GM12875 (cell line): ENCODE measurements around the gene AP1G2.

Experiments used
- H3K4me3 ChIP-seq: one replicate; pipeline ENCODE4 v1.5.1; 2011; ENCODE audit warnings: low read depth, low read length, control low read depth
- CTCF ChIP-seq: IDR thresholded peaks from 2 replicates; pipeline ENCODE4 v1.5.1; 2011; ENCODE audit warnings: low read depth, mild to moderate bottlenecking, control low read depth, inconsistent platforms, low read length, moderate library complexity, borderline replicate concordance; ENCODE audit not compliant: insufficient read depth

AP1G2 gene

DNA sequence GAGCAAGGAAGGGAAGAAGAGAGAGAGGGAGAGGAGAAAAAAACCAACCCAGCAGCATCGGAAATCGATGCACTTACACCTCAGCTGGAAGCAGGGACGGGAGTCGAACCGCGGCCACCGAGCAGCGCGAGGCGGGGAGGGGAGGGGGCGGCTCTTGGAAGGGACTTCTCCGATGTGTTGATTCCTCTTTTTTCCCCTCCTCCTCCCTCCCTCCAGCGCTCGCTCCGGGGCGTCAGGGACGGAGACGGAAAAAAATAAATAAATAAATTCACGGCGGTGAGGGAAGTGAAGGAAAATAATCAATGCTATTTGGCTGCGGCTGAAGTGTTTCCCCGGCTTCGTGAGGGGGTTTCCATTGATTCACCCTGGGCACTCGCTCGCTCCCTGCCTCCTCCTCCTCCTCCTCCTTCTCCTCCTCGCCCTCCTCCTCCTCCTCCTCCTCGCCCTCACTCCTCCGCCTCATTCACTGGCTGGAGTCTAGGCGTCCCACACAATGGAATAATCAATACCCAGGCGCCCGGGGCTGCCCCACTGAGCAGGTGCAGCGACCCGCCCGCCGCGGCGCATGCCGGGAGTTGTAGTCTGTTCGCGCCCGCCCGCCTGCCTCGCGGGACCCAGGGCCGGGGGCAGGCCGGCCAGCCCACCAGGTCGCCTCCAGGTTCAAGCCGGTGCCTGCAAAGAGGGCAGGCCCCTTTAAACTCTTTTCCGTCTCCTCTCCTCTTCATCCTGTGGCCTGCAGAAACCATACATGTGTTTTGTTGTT, 16.1 kb downstream of the AP1G2 start, which contains the start of gene ZFHX2:
TSS of gene ZFHX2 (minus strand) at position 500 of the 763 bp plus-strand sequence. CDS start 16,440 bp downstream, outside the sequence.
- H3K4me3 ChIP-seq: peak within 1 kb of the TSS; percentile 52
- no peak for TF ChIP-seq CTCF

- TF ChIP-seq CTCF: no peak
- peak overlapping the region; percentile 52 for H3K4me3 ChIP-seq
Observed at GRCh38 chr14:23550812-23551265, 16.8 kb downstream of the AP1G2 start.

GRCh38 chr14:23550131-23550811, 17.3 kb downstream of the AP1G2 start:
- no peak for TF ChIP-seq CTCF
- peak overlapping the region; percentile 52 for H3K4me3 ChIP-seq

DNA sequence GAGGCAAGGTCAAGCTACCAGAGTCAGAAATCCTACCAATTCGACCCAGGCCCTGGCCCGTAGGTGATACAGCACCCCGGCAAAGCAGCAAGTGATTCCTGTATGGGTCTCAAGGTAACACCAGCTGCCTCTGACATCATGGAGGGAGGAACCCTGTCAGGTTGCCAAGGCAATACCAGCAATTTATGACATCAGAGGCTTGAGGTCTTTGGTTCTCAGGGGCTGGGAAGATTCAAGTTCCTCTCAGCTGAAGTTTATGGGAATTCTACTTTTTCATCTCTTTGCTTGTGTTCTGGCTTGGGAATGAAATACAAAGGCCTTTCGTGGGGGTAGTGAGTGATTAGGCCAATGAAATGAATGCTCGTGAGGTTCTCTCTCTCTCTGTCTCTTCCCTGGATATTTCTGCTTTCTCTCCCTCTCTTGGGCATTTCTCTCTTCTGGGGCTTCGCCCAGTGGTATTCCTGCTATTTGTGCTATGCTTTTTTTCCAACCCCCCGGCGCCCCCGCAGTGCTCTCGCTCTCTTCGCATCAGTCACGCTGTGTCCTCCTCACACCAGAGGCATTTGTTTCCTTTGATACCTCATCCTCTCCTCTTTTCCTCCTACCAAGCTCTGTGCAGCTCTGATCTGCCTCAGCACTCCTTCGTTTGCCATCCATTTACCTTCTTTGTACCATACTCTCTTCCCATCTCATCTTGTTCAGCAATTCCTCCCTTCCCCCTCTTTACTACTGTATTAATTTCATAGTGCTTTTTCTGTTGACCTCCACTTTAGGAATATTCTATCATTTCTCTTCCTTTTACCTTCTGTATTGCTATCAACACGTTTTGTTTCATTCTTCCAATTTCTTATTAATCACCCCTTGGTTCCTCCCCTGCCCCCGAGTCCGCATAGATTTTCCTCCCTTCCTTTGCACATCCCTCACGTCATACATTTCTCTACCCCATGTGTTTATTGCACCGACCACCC, 19.0 kb downstream of the AP1G2 start:
- H3K4me3 ChIP-seq: no peak overlapping the region
- TF ChIP-seq CTCF: no peak

GRCh38 chr14:23547924-23548323, 19.7 kb downstream of the AP1G2 start:
- no peak for TF ChIP-seq CTCF
- H3K4me3 ChIP-seq: no peak overlapping the region

DNA sequence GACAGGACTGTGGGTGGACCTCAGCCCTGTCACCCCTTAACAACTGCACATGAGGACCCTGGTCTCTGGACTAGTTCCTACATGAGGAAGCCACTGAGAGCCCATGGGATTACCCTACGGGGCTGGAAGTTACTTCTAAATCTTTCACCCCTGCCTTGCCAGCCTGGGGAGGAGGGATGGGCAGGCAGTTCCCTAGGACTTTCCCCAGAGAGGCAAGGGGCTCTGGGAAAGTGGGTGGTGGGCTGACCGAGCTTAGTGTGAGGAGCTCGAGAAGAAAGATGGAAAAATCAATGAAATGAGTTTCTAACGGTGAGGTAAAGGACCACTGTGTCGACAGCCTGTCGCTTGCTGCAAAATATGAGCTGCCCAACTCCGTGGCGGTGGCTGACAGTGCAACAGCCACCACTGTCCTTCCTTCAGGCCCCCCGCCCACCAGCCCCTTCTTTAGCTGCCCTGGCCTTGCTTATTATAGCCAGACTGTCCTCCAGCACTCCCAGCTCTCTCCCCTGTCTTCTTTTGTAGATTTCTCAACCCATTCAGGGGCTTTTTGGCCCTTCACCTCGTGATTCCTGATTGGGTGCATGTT, 21.0 kb downstream of the AP1G2 start:
- TF ChIP-seq CTCF: no peak
- H3K4me3 ChIP-seq: no peak overlapping the region
